ENCODE data around the gene TNFRSF18.

TNFRSF18 gene

GRCh38 chr1:1221887-1222574, 15.6 kb upstream of the TNFRSF18 start:
- DNase-seq (ENCODE audit: low read depth in 1 of 2, low spot score in 1 of 2): no peak
- no peak for TF ChIP-seq JUND (IDR thresholded peaks at IDR 0.05; ENCODE audit: low read depth)
- in situ Hi-C loops (cut with HindIII; ENCODE audit: low pct_unique_long_range_greater_than_20kb, low sequenced_read_pairs): no loop called here

GRCh38 chr1:1220197-1220596, 13.8 kb upstream of the TNFRSF18 start:
- in situ Hi-C loops (cut with HindIII; ENCODE audit: low pct_unique_long_range_greater_than_20kb, low sequenced_read_pairs): no loop called here

GRCh38 chr1:1219341-1219740, 12.9 kb upstream of the TNFRSF18 start:
- in situ Hi-C loops (cut with HindIII; ENCODE audit: low pct_unique_long_range_greater_than_20kb, low sequenced_read_pairs): no loop called here
- TF ChIP-seq JUND (IDR thresholded peaks at IDR 0.05; ENCODE audit: low read depth): no peak
- no peak for DNase-seq (ENCODE audit: low read depth in 1 of 2, low spot score in 1 of 2)

More at GRCh38 chr1:1220197-1220596, 13.8 kb upstream of the TNFRSF18 start:
- TF ChIP-seq JUND (IDR thresholded peaks at IDR 0.05; ENCODE audit: low read depth): no peak
- DNase-seq (ENCODE audit: low read depth in 1 of 2, low spot score in 1 of 2): no peak

GRCh38 chr1:1218524-1219200, 12.3 kb upstream of the TNFRSF18 start:
- in situ Hi-C loops (cut with HindIII; ENCODE audit: low pct_unique_long_range_greater_than_20kb, low sequenced_read_pairs): no loop called here
- TF ChIP-seq JUND (IDR thresholded peaks at IDR 0.05; ENCODE audit: low read depth): no peak
- no peak for DNase-seq (ENCODE audit: low read depth in 1 of 2, low spot score in 1 of 2)

GRCh38 chr1:1217621-1218523, 11.5 kb upstream of the TNFRSF18 start:
- no peak for TF ChIP-seq JUND (IDR thresholded peaks at IDR 0.05; ENCODE audit: low read depth)
- in situ Hi-C loops (cut with HindIII; ENCODE audit: low pct_unique_long_range_greater_than_20kb, low sequenced_read_pairs): no loop called here
- DNase-seq (ENCODE audit: low read depth in 1 of 2, low spot score in 1 of 2): no peak

- no peak for DNase-seq (ENCODE audit: low read depth in 1 of 2, low spot score in 1 of 2)
- TF ChIP-seq JUND (IDR thresholded peaks at IDR 0.05; ENCODE audit: low read depth): no peak
Observed at GRCh38 chr1:1216770-1217620, 10.6 kb upstream of the TNFRSF18 start.

GRCh38 chr1:1215881-1216605, 9.7 kb upstream of the TNFRSF18 start:
- in situ Hi-C loops (cut with HindIII; ENCODE audit: low pct_unique_long_range_greater_than_20kb, low sequenced_read_pairs): no loop called here
- TF ChIP-seq JUND (IDR thresholded peaks at IDR 0.05; ENCODE audit: low read depth): no peak
- DNase-seq (ENCODE audit: low read depth in 1 of 2, low spot score in 1 of 2): no peak

More at GRCh38 chr1:1216770-1217620, 10.6 kb upstream of the TNFRSF18 start:
- in situ Hi-C loops (cut with HindIII; ENCODE audit: low pct_unique_long_range_greater_than_20kb, low sequenced_read_pairs): no loop called here

GRCh38 chr1:1215080-1215676, 8.8 kb upstream of the TNFRSF18 start:
- in situ Hi-C loops (cut with HindIII; ENCODE audit: low pct_unique_long_range_greater_than_20kb, low sequenced_read_pairs): no loop called here
- DNase-seq (ENCODE audit: low read depth in 1 of 2, low spot score in 1 of 2): no peak
- no peak for TF ChIP-seq JUND (IDR thresholded peaks at IDR 0.05; ENCODE audit: low read depth)

GRCh38 chr1:1213345-1214265, 7.2 kb upstream of the TNFRSF18 start, which contains the start of gene TNFRSF4:
Gene TNFRSF4 (minus strand): TSS chr1:1214153. CDS start chr1:1214127, 26 bp downstream.
- no peak for TF ChIP-seq JUND (IDR thresholded peaks at IDR 0.05; ENCODE audit: low read depth)
- in situ Hi-C loops (cut with HindIII; ENCODE audit: low pct_unique_long_range_greater_than_20kb, low sequenced_read_pairs): no loop called here

GRCh38 chr1:1212780-1213344, 6.5 kb upstream of the TNFRSF18 start:
- no peak for DNase-seq (ENCODE audit: low read depth in 1 of 2, low spot score in 1 of 2)
- no peak for TF ChIP-seq JUND (IDR thresholded peaks at IDR 0.05; ENCODE audit: low read depth)

More at GRCh38 chr1:1213345-1214265, 7.2 kb upstream of the TNFRSF18 start, which contains the start of gene TNFRSF4:
- DNase-seq (ENCODE audit: low read depth in 1 of 2, low spot score in 1 of 2): no peak

More at GRCh38 chr1:1212780-1213344, 6.5 kb upstream of the TNFRSF18 start:
- in situ Hi-C loops (cut with HindIII; ENCODE audit: low pct_unique_long_range_greater_than_20kb, low sequenced_read_pairs): no loop called here

Data from T47D (cell line).